HG03520 (cell line): ENCODE measurements around the gene TFIP11.

ENCODE experiments used
- ATAC-seq: cut with Tn5 transposase; IDR thresholded peaks from one replicate; pipeline ENCODE4 v1.9.1; 2021; ENCODE audit warnings: mild to moderate bottlenecking, moderate library complexity; ENCODE audit not compliant: unreplicated experiment

Gene TFIP11

GRCh38 chr22:26479792-26480610 lies 32.3 kb downstream of the TFIP11 start:
- ATAC-seq, result no peak

GRCh38 chr22:26479043-26479791 lies 33.1 kb downstream of the TFIP11 start:
- ATAC-seq, result no peak

DNA sequence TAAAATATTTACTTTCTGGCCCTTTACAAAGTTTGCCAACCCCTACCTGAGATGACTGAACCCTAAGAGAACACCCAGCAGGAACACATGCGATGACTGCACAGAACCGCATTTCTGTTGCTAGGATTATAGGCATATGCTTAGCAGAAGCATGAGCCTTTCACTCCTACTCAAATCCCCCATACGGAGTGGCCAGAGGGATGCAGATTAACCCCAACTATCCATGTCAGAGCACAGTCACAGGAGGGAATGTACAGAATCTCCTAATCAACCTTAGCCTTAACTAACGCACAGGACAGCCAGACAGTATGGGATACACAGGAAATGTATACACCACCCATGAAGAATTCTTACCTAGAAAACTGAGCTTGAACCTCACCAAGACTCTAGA lies 34.9 kb downstream of the TFIP11 start:
- ATAC-seq, result no peak

DNA sequence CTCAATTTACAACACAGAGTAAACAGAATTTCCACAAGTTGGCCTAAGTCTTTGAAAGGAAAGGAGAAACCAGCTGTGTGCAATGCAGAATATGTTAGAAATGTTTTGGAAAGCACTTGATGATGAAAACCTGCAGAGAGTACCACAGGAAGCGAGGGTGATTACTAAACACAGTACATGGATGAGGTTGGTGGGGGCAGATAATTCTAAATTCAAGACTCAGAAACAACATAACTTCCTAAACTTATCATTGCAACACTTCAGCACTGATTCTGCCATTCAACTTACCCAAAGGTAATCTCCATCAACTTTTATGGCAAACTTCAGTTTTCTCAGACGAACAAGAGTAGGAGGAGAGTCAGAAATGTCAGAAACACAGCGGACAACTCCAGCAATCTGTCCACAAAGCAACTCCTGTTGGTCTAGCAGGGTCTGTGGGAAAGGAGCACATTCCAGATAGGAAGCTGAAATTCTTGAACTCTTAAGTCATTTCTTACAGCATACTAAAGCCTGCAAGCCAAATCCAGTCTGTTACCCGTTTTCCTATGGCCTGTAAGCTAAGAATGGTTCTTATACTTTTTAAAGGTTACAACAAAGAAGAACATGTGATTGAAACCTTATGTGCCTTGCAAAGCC lies 35.5 kb downstream of the TFIP11 start:
- no peak for ATAC-seq

- no peak for ATAC-seq
These were observed 37.6 kb downstream of the TFIP11 start for GRCh38 chr22:26474682-26475081.

- ATAC-seq, result no peak
These were observed 40.8 kb downstream of the TFIP11 start for GRCh38 chr22:26471522-26471921.

DNA sequence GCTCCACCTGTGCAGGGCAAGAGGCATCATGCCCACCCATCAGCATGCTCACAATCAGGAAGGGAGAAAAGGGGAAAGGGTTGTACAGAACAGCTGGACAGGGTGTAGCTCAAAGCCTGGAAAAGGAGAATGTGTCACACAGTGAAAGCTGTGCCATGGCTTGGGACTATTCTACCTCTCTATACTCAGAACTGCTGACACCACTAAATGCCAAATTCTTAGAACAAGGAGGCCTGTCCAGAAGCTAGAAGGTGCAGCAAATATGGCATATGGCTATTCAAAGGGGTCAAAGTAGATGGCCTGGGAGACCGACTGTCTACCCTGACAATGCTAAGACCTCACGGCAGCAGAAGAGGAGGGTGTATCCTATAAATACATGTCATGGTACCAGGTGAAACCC lies 41.5 kb downstream of the TFIP11 start:
- ATAC-seq, result no peak

- ATAC-seq, result no peak
These were observed 46.1 kb downstream of the TFIP11 start for GRCh38 chr22:26466196-26466595.

GRCh38 chr22:26464312-26464711 lies 48.0 kb downstream of the TFIP11 start:
- no peak for ATAC-seq

GRCh38 chr22:26463688-26464087 lies 48.6 kb downstream of the TFIP11 start:
- ATAC-seq, result no peak

- ATAC-seq, result no peak
These were observed 49.1 kb downstream of the TFIP11 start for GRCh38 chr22:26463101-26463661.

- ATAC-seq, result no peak
These were observed 49.6 kb downstream of the TFIP11 start for GRCh38 chr22:26462641-26463040.

DNA sequence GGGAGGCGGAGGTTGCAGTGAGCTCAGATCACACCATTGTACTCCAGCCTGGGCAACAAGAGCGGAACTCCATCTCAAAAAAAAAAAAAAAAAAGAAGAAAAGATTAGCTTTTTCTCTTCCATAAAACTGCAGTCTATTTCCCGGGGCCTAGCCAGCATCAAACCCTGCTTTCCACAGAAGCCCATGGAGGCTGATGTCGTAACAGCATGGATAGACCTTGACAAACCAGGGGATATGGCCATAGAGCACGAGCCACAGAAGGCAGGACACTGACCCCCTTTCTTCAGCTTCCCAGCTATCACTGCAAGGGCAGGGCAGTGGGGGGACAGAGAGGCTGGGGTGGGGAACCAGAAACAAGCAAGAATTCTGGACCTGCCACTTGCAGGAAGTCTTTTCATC lies 50.2 kb downstream of the TFIP11 start:
- ATAC-seq, result no peak

GRCh38 chr22:26461188-26461810 lies 51.0 kb downstream of the TFIP11 start:
- ATAC-seq, result no peak

GRCh38 chr22:26460202-26460601 lies 52.1 kb downstream of the TFIP11 start:
- no peak for ATAC-seq

GRCh38 chr22:26457661-26458272 lies 54.5 kb downstream of the TFIP11 start:
- no peak for ATAC-seq

DNA sequence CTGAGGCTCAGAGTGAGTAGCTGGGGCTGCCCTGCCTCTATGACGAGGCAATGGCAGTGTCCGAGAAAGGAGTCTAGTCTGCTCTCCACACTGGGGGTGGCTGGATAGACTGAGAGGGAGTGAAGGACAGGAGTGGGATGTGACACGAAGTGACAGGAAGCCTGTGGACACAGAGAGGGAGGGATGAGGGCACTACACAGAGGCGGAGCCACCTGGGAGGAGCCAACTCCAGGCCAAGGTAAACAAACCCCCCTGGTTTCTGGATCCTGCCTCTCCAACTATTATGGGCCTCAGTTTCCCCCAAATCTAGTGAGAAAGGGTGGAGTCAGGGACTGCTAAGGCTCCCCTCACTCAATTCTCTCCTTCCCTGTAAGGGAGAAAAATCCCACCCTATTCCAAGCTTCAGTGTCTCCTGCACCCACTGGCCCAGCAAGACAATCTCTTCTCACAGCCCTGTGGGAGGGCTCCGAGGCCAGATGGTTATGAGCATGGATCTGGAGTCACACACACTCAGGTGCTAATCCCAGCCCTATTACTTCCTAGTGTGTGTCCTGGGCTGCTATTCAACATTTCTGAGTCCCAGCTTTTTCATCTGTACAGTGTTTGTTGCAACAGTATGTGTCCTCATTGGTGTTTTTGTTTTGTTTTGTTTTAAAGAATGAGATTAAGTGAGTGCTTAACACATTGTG lies 58.3 kb downstream of the TFIP11 start:
- ATAC-seq, result no peak

DNA sequence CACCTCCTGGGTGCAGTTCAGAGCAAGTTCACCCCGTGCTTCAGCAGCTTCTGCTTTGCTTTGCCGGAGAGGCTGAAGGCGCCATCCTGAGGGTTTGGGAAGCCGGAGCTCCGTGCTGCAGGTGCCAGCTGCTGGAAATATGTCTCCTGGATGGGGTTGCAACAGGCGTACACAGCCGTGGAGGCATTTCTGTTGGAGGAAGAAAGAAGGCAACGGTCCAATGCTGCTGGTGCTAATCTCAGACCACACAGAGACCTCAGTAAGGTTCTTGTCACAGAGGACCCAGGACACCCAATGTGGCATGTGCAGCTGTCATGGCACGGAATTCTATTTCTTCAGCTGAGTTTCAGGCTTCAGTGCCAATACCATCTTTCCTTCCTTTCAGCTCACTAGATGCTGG lies 59.1 kb downstream of the TFIP11 start:
- no peak for ATAC-seq

DNA sequence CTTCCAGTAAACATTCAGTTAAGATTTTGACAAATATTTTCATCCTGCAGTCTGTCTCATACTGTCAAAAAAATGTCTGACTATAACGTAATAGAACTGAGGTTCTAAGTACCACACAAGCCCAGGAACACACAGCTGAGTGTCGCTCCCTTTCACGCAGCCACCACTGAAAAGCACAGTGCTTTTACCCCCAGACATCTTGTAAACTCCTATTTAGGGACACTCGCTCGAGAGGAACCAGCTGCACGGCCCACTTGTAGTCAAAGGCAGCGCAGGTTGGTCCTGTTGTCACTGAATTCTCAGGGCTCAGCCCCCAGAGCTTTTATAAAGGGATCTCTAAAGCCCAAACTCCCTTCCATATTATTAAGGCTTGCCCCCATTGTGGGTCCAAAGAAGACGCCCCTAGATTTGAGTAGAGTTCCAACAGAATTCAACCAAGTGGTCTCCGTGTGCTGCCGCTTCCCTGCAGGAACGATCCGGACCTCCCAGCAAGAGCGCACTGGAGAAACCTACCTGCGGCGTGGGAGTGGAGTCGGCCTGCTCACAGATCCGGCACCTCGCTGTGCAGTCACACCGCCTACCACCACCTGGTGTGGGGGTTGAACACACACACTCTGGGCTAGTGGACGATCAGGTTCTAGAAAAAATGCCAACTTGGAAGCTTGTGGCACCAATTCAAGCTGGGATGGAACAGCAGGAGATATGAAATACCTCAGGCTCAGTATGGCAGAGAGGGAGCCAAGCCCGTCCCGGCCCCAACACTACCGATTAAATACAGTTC lies 59.8 kb downstream of the TFIP11 start:
- no peak for ATAC-seq
